ENCODE data around the gene RBPJL.

Gene RBPJL

GRCh38 chr20:45300961-45301360 is 5.7 kb upstream of the RBPJL start:
- Mint-ChIP-seq H3K27me3 (peaks cover 58% of the 10 kb centered on the region), H3K27ac (no peak overlapping the region), H3K4me1 (peaks cover 2% of the 10 kb centered on the region), H3K9me3 (no peaks in the 10 kb centered on the region), H3K4me3 (no peak overlapping the region), H3K36me3 (no peaks in the 10 kb centered on the region)
- CTCF ChIA-PET, result interaction anchor here (0.6 to 6.2 kb wide), 8 partner anchors 9 to 470 kb away, joined by 3 to 93 read pairs (median 5); no protein-coding TSS in a partner anchor
- peak; percentile 58 for DNase-seq

- no peak for DNase-seq
- CTCF ChIA-PET, result interaction anchor here (0.5 to 6.2 kb wide), 8 partner anchors 9 to 470 kb away, joined by 3 to 93 read pairs (median 5); no protein-coding TSS in a partner anchor
- H3K4me3 Mint-ChIP-seq, result no peak overlapping the region
- peaks cover 2% of the 10 kb centered on the region for H3K4me1 Mint-ChIP-seq
- H3K27ac Mint-ChIP-seq, result no peak overlapping the region
- H3K36me3 Mint-ChIP-seq, result no peaks in the 10 kb centered on the region
- no peaks in the 10 kb centered on the region for H3K9me3 Mint-ChIP-seq
- peaks cover 62% of the 10 kb centered on the region for H3K27me3 Mint-ChIP-seq
Measured at GRCh38 chr20:45301824-45302271, 4.8 kb upstream of the RBPJL start.

DNA sequence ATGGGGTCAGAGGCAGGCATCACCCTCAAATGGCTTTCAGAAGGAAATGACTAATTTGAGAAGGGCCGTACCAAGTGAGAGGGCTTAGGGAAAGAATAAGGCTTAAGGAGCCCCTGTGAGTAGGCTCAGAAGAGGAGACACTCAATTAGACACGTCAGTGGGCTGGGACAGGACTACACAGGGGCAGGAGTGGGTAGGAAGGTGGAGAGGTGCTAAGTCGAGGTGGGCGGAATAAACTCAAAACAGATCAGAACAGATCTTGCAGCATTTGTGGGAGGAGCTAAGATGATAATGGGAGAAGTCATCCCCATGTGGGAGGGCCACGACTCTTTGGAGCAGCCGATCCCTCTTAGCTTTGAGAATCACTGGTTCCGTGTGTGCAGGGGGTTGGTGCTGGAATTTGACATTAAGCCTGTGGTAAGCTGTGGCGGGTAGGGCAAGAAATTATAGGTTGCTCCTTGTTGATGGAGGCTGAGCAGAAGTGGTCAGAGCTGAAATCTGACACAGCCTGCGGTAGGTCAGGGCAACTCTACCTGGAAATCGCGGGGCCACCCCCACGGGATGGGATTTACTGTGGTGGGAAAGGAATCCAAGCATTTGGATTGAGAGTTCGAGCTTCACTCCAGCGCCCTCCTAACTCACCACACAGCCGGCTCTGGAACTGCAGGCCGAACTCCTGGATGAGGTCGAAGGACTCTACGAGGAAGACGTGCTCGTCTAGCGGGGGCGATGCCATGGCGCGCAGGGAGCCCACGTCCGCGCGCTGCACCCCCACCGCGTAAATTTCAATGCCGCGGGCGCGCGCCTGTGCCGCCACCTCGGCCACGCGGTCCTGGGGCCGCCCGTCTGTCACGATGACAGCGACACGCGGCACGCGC is 2.8 kb upstream of the RBPJL start:
- Mint-ChIP-seq H3K27me3 (peaks cover 82% of the 10 kb centered on the region), H3K9me3 (no peaks in the 10 kb centered on the region), H3K36me3 (no peaks in the 10 kb centered on the region), H3K4me3 (no peak overlapping the region), H3K4me1 (peaks cover 2% of the 10 kb centered on the region), H3K27ac (no peak overlapping the region)
- no peak for DNase-seq
- CTCF ChIA-PET, result interaction anchor here (0.6 to 6.2 kb wide), 5 partner anchors 8 to 1559 kb away, joined by 3 to 93 read pairs (median 26); no protein-coding TSS in a partner anchor

- CTCF ChIA-PET, result interaction anchor here (0.6 to 6.2 kb wide), 4 partner anchors 12 to 1559 kb away, joined by 3 to 93 read pairs (median 17); no protein-coding TSS in a partner anchor
- Mint-ChIP-seq H3K27me3 (peaks cover 86% of the 10 kb centered on the region), H3K4me1 (peaks cover 2% of the 10 kb centered on the region), H3K4me3 (no peak overlapping the region), H3K27ac (no peak overlapping the region), H3K9me3 (no peaks in the 10 kb centered on the region), H3K36me3 (no peaks in the 10 kb centered on the region)
- DNase-seq, result no peak
Measured at GRCh38 chr20:45304464-45304999, 2.1 kb upstream of the RBPJL start.

DNA sequence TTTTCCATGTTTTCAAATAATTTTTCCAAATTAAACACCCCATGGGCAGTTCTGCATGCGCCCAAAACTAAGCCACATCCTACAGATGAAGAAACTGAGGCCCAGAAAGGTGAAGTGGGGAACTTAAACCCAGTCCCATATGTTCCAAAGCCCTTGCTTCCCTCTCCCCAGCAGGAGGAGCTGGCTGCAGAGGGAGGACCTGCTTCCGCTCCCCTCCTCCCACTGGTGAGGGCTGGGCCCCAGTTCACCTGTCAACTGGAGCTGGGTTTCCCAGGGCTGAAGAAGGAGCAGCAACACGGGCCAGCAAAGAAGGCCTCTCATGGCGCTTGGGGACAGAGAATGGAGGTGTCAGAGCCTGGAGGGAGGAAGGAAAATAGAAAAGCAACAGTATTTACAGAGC is 1.4 kb upstream of the RBPJL start:
- Mint-ChIP-seq H3K36me3 (no peaks in the 10 kb centered on the region), H3K4me3 (no peak overlapping the region), H3K4me1 (peaks cover 2% of the 10 kb centered on the region), H3K27me3 (peaks cover 86% of the 10 kb centered on the region), H3K27ac (no peak overlapping the region), H3K9me3 (no peaks in the 10 kb centered on the region)
- CTCF ChIA-PET, result interaction anchor here (1.2 to 6.2 kb wide), 2 partner anchors 13 to 145 kb away, joined by 3 to 93 read pairs; no protein-coding TSS in a partner anchor
- DNase-seq, result no peak

GRCh38 chr20:45307076-45307640 is 518 bp downstream of the RBPJL start:
- no peak overlapping the region for H3K4me3 Mint-ChIP-seq
- H3K9me3 Mint-ChIP-seq, result no peaks in the 10 kb centered on the region
- no peak overlapping the region for H3K27ac Mint-ChIP-seq
- H3K4me1 Mint-ChIP-seq, result peaks cover 13% of the 10 kb centered on the region
- no peaks in the 10 kb centered on the region for H3K36me3 Mint-ChIP-seq
- H3K27me3 Mint-ChIP-seq, result peaks cover 100% of the 10 kb centered on the region
- DNase-seq, result no peak
- CTCF ChIA-PET, result interaction anchor here (1.3 to 1.9 kb wide), 2 partner anchors 16 to 263 kb away, joined by 4 read pairs; no protein-coding TSS in a partner anchor

DNA sequence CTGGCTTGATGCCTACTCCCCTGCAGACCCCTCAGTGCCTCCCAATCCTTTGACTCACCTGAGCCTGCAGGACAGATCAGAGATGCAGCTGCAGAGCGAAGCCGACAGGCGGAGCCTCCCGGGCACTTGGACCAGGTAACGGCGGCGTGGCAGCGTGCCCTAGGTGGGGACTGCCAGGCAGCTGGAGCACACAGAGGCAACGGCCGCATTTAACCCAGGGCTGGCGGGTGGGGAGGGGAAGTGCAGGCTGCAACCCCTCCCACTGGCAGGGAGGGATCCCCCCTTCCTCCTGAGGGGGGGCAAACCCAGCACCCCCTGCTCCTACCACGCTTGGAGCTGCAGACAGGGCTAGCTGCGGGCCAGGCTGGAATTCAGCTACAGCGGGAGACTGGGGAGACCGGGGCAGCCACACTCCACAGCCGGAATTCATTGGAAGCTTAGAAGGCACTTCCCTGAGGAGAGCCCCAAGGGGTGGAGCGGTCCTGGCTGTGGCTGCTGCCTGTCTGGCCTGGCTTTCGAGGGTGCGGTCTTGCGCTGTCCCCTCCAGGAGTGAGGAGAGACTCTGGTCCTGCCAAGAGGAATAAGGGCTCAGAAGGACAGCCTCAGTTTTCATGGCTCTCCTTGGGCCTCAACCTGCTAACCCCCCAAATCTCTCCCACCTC is 1.6 kb downstream of the RBPJL start, which contains the start of gene MATN4:
MATN4 (minus strand) TSS at position 183 of the 662 bp plus-strand sequence. CDS start 2,717 bp downstream, outside the sequence.
- peaks cover 15% of the 10 kb centered on the region for H3K4me1 Mint-ChIP-seq
- peaks cover 99% of the 10 kb centered on the region for H3K27me3 Mint-ChIP-seq
- no peak within 1 kb of the TSS for H3K4me3 Mint-ChIP-seq
- no peaks in the 10 kb centered on the region for H3K9me3 Mint-ChIP-seq
- CTCF ChIA-PET, result interaction anchor here (0.8 to 1.9 kb wide), 4 partner anchors 15 to 264 kb away, joined by 4 read pairs; no protein-coding TSS in a partner anchor
- H3K36me3 Mint-ChIP-seq, result no peaks in the 10 kb centered on the region
- no peak for DNase-seq
- no peak within 1 kb of the TSS for H3K27ac Mint-ChIP-seq

GRCh38 chr20:45309075-45309474 is 2.4 kb downstream of the RBPJL start:
- peaks cover 15% of the 10 kb centered on the region for H3K4me1 Mint-ChIP-seq
- CTCF ChIA-PET, result interaction anchor here (0.9 kb wide), 1 partner anchor 17 kb away, joined by 4 read pairs; no protein-coding TSS in a partner anchor
- no peaks in the 10 kb centered on the region for H3K9me3 Mint-ChIP-seq
- H3K4me3 Mint-ChIP-seq, result no peak overlapping the region
- H3K27ac Mint-ChIP-seq, result no peak overlapping the region
- peaks cover 99% of the 10 kb centered on the region for H3K27me3 Mint-ChIP-seq
- DNase-seq, result no peak
- no peaks in the 10 kb centered on the region for H3K36me3 Mint-ChIP-seq

DNA sequence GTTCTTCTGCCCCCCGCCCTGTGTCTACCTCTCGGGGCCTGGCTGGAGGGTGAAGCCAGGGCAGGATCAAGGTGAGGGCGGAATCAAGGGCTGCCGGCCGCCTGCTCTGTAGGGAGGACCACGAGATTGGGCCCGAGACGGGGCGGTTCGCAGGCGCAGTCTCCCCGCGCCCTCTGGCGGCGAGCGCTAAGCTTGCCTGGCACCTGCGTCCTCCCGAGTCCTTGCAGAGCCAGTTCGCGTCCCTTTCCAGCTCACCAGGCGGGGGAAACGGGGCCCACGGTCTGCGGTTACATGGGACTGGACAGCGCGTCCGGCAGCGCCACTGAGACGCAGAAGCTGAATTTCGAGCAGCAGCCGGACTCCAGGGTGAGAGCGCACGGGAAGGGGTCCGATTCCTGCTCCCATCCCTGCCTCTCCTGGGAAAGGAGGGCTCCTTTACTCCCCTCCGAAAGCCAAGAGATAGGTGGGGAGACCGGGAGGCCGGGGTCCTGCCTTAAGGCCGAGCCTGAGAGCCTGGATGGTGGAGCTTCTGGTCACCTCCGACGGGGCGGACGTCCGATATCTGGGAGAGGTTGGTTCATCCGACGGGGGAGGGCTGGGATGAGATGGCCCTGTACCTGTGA is 5.1 kb downstream of the RBPJL start:
- Mint-ChIP-seq H3K27me3 (peaks cover 97% of the 10 kb centered on the region), H3K27ac (no peak overlapping the region), H3K4me1 (peaks cover 17% of the 10 kb centered on the region), H3K4me3 (no peak overlapping the region), H3K36me3 (no peaks in the 10 kb centered on the region), H3K9me3 (no peaks in the 10 kb centered on the region)
- peak; percentile 72 for DNase-seq
- CTCF ChIA-PET, result interaction anchor here (0.7 to 2.4 kb wide), 12 partner anchors 9 to 459 kb away, joined by 3 to 26 read pairs (median 4); partner anchors contain the start of gene SYS1

GRCh38 chr20:45312241-45312640 is 5.6 kb downstream of the RBPJL start:
- Mint-ChIP-seq H3K4me1 (peaks cover 20% of the 10 kb centered on the region), H3K9me3 (no peaks in the 10 kb centered on the region), H3K4me3 (no peak overlapping the region), H3K36me3 (no peaks in the 10 kb centered on the region), H3K27me3 (peaks cover 97% of the 10 kb centered on the region), H3K27ac (no peak overlapping the region)
- no peak for DNase-seq
- CTCF ChIA-PET, result interaction anchor here (0.7 to 2.4 kb wide), 13 partner anchors 8 to 459 kb away, joined by 3 to 26 read pairs (median 4); partner anchors contain the start of gene SYS1

- no peak overlapping the region for H3K4me3 Mint-ChIP-seq
- no peaks in the 10 kb centered on the region for H3K9me3 Mint-ChIP-seq
- DNase-seq, result no peak
- H3K27ac Mint-ChIP-seq, result no peak overlapping the region
- H3K27me3 Mint-ChIP-seq, result peaks cover 97% of the 10 kb centered on the region
- H3K4me1 Mint-ChIP-seq, result peaks cover 27% of the 10 kb centered on the region
- no peaks in the 10 kb centered on the region for H3K36me3 Mint-ChIP-seq
- CTCF ChIA-PET, result interaction anchor here (0.6 to 2.4 kb wide), 8 partner anchors 11 to 458 kb away, joined by 3 to 26 read pairs (median 6); no protein-coding TSS in a partner anchor
Measured at GRCh38 chr20:45313065-45313695, 6.5 kb downstream of the RBPJL start.

- Mint-ChIP-seq H3K4me1 (peaks cover 35% of the 10 kb centered on the region), H3K9me3 (no peaks in the 10 kb centered on the region), H3K27me3 (peaks cover 97% of the 10 kb centered on the region), H3K36me3 (no peaks in the 10 kb centered on the region), H3K4me3 (no peak overlapping the region), H3K27ac (no peak overlapping the region)
- peak; percentile 11 for DNase-seq
- CTCF ChIA-PET, result interaction anchor here (0.7 to 2.4 kb wide), 4 partner anchors 10 to 24 kb away, joined by 3 to 10 read pairs (median 5); no protein-coding TSS in a partner anchor
Measured at GRCh38 chr20:45313943-45314342, 7.3 kb downstream of the RBPJL start.

Measured in activated naive CD4-positive, alpha-beta T cell treated with anti-CD3 and anti-CD28 coated beads, Interleukin-2, amount 10 ng/mL, durations not matched to agents 7 days and 5 days (primary cell).